ENCODE data around the gene WSB1.

The WSB1 gene

GRCh38 chr17:27315322-27315721, 21.4 kb downstream of the WSB1 start:
- Mint-ChIP-seq H3K27ac (peak overlapping the region; percentile 49 to 69 (median 51)), H3K4me1 (peaks cover 31% of the 10 kb centered on the region), H3K27me3 (ENCODE audit: low read depth) (no peaks in the 10 kb centered on the region), H3K9me3 (no peaks in the 10 kb centered on the region), H3K4me3 (no peak overlapping the region), H3K36me3 (ENCODE audit: low read depth) (peaks cover 82% of the 10 kb centered on the region)
- TF ChIP-seq, protein P1, sequence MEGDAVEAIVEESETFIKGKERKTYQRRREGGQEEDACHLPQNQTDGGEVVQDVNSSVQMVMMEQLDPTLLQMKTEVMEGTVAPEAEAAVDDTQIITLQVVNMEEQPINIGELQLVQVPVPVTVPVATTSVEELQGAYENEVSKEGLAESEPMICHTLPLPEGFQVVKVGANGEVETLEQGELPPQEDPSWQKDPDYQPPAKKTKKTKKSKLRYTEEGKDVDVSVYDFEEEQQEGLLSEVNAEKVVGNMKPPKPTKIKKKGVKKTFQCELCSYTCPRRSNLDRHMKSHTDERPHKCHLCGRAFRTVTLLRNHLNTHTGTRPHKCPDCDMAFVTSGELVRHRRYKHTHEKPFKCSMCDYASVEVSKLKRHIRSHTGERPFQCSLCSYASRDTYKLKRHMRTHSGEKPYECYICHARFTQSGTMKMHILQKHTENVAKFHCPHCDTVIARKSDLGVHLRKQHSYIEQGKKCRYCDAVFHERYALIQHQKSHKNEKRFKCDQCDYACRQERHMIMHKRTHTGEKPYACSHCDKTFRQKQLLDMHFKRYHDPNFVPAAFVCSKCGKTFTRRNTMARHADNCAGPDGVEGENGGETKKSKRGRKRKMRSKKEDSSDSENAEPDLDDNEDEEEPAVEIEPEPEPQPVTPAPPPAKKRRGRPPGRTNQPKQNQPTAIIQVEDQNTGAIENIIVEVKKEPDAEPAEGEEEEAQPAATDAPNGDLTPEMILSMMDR (IDR thresholded peaks at IDR 0.05; ENCODE audit: unreplicated experiment in 3 of 3) = no peak

DNA sequence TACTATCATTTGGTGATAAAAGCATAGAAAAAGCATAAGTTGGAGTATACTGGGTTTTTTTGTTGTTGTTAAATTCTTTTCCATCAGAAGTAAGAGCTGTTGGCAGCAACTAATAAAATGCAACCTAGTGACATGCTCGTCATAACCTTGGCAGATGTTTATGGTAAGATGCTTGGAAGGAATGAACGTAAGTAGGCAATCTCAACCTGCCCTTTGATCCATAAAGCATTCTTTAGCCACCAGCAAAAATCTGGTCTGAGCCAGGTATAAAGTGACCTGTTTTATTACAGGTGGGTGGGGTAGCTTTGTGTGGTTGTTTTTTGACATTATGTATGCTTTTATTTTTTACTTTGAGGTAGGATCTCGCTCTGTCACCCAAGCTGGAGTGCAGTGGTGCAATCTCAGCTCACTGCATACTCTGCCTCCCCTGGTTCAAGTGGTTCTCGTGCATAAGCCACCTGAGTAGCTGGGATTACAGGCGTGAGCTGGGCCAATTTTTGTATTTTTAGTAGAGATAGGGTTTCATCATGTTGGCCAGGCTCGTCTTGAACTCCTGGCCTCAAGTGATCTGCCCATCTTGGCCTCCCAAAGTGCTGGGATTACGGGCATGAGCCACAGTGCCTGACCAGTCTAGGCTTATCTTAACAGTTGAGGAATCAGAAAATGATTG, 22.0 kb downstream of the WSB1 start:
- no peaks in the 10 kb centered on the region for H3K9me3 Mint-ChIP-seq
- peaks cover 76% of the 10 kb centered on the region for H3K36me3 Mint-ChIP-seq (ENCODE audit: low read depth)
- H3K4me3 Mint-ChIP-seq = no peak overlapping the region
- H3K27ac Mint-ChIP-seq = peak overlapping the region; percentile 49 to 69 (median 51)
- H3K27me3 Mint-ChIP-seq (ENCODE audit: low read depth) = no peaks in the 10 kb centered on the region
- TF ChIP-seq, protein P1 (IDR thresholded peaks at IDR 0.05; ENCODE audit: unreplicated experiment in 3 of 3) = no peak
- H3K4me1 Mint-ChIP-seq = peaks cover 37% of the 10 kb centered on the region

DNA sequence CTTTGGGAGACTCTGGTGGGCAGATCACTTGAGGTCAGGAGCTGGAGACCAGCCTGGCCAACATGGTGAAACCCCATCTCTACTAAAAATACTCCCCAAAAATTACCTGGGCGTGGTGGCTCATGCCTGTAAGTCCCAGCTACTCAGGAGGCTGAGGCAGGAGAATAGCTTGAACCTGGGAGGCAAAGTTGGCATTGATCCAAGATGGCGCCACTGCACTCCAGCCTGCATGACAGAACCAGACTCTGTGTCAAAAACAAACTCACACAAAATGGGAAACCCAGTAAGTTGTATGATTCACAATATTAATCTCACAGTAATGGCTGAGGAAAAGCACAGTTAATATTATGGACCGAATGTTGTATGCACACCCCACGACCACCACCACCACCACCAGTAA, 24.3 kb downstream of the WSB1 start:
- H3K4me1 Mint-ChIP-seq = peaks cover 41% of the 10 kb centered on the region
- H3K9me3 Mint-ChIP-seq = no peaks in the 10 kb centered on the region
- H3K27ac Mint-ChIP-seq = peak overlapping the region in 2 of 3 experiments; percentile 32 to 59
- no peaks in the 10 kb centered on the region for H3K27me3 Mint-ChIP-seq (ENCODE audit: low read depth)
- TF ChIP-seq, protein P1 (IDR thresholded peaks at IDR 0.05; ENCODE audit: unreplicated experiment in 3 of 3) = no peak
- H3K36me3 Mint-ChIP-seq (ENCODE audit: low read depth) = peaks cover 56% of the 10 kb centered on the region
- no peak overlapping the region for H3K4me3 Mint-ChIP-seq

GRCh38 chr17:27318633-27319032, 24.7 kb downstream of the WSB1 start:
- H3K27ac Mint-ChIP-seq = peak overlapping the region in 2 of 3 experiments; percentile 32 to 59
- peaks cover 52% of the 10 kb centered on the region for H3K36me3 Mint-ChIP-seq (ENCODE audit: low read depth)
- peaks cover 45% of the 10 kb centered on the region for H3K4me1 Mint-ChIP-seq
- no peaks in the 10 kb centered on the region for H3K27me3 Mint-ChIP-seq (ENCODE audit: low read depth)
- H3K4me3 Mint-ChIP-seq = no peak overlapping the region
- TF ChIP-seq, protein P1 (IDR thresholded peaks at IDR 0.05; ENCODE audit: unreplicated experiment in 3 of 3) = no peak
- no peaks in the 10 kb centered on the region for H3K9me3 Mint-ChIP-seq

- Mint-ChIP-seq H3K4me3 (peak overlapping the region in 1 of 3 experiments; percentile 33), H3K27me3 (ENCODE audit: low read depth) (no peaks in the 10 kb centered on the region), H3K9me3 (no peaks in the 10 kb centered on the region), H3K36me3 (ENCODE audit: low read depth) (peaks cover 45% of the 10 kb centered on the region), H3K4me1 (peaks cover 55% of the 10 kb centered on the region), H3K27ac (peak overlapping the region; percentile 79 to 86 (median 83))
- TF ChIP-seq, protein P1 (IDR thresholded peaks at IDR 0.05; ENCODE audit: unreplicated experiment in 3 of 3) = no peak
These were observed 25.8 kb downstream of the WSB1 start for GRCh38 chr17:27319541-27320221.

Measured in nephron (organoid).